ENCODE data around the gene IL17RB. TPM values are rescaled to one million over a fixed set of nuclear protein-coding genes. Genes with fewer than 3 reads are reported as not detected.

IL17RB gene, protein sequence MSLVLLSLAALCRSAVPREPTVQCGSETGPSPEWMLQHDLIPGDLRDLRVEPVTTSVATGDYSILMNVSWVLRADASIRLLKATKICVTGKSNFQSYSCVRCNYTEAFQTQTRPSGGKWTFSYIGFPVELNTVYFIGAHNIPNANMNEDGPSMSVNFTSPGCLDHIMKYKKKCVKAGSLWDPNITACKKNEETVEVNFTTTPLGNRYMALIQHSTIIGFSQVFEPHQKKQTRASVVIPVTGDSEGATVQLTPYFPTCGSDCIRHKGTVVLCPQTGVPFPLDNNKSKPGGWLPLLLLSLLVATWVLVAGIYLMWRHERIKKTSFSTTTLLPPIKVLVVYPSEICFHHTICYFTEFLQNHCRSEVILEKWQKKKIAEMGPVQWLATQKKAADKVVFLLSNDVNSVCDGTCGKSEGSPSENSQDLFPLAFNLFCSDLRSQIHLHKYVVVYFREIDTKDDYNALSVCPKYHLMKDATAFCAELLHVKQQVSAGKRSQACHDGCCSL
- 0.24 and 0.54 TPM in 2 replicates for total RNA-seq
- long read RNA-seq, partial matches to known transcripts, result 0 of 2 reads
- long read RNA-seq, other reads (novel, unspliced or antisense), result 2 of 2 reads

DNA sequence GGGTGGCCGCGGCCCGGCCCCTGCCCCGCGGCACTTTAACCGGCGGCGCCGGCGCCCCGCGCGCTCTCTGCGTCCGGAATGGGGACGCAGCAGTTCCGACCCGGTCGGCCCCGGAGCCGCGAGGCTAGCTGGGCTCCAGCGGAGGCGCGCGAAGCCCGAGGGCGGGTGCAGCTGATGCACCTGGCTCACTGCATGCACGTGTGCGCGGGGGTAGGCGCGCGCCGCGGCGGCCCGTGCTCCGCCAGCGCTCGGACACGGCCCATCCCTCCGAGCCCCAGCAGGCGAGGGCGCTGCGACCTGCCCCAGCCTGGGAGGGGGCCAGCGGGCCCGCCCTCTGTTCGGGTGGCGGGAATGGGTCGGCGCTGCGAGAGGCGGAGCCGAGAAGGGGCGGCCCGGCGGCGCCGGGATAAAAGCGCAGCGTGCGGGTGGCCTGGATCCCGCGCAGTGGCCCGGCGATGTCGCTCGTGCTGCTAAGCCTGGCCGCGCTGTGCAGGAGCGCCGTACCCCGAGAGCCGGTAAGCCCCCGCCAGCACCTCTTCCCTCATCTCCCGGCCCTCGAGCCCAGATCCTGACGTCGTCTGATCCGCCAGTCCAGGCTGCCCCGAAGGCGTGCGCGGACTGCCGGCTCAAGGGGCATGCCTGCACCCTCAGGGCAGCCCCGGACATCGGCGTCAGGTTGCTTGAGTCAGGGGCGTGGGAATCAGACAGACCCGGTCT, at the start of gene IL17RB, which contains the start of gene CHDH:
Gene IL17RB, plus strand, starts transcription at position 435 of the 717 bp plus-strand sequence. Its CDS starts 21 bp downstream, at position 456.
Gene CHDH, minus strand, starts transcription at position 286 of the 717 bp plus-strand sequence. CDS start 22,411 bp downstream, outside the sequence.
- DNase-seq (ENCODE audit: extremely low spot score, unreplicated experiment), result no peak

GRCh38 chr3:53798144-53798543, 48.2 kb upstream of the IL17RB start:
- Mint-ChIP-seq H3K9me3 (ENCODE audit: unreplicated experiment) (no peaks in the 10 kb centered on the region), H3K4me3 (ENCODE audit: unreplicated experiment) (no peak overlapping the region), H3K27ac (ENCODE audit: unreplicated experiment) (no peak overlapping the region), H3K4me1 (ENCODE audit: unreplicated experiment) (no peaks in the 10 kb centered on the region), H3K36me3 (ENCODE audit: unreplicated experiment) (no peaks in the 10 kb centered on the region), H3K27me3 (ENCODE audit: unreplicated experiment) (peaks cover 30% of the 10 kb centered on the region)
- TF ChIP-seq, protein P1, sequence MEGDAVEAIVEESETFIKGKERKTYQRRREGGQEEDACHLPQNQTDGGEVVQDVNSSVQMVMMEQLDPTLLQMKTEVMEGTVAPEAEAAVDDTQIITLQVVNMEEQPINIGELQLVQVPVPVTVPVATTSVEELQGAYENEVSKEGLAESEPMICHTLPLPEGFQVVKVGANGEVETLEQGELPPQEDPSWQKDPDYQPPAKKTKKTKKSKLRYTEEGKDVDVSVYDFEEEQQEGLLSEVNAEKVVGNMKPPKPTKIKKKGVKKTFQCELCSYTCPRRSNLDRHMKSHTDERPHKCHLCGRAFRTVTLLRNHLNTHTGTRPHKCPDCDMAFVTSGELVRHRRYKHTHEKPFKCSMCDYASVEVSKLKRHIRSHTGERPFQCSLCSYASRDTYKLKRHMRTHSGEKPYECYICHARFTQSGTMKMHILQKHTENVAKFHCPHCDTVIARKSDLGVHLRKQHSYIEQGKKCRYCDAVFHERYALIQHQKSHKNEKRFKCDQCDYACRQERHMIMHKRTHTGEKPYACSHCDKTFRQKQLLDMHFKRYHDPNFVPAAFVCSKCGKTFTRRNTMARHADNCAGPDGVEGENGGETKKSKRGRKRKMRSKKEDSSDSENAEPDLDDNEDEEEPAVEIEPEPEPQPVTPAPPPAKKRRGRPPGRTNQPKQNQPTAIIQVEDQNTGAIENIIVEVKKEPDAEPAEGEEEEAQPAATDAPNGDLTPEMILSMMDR (IDR thresholded peaks at IDR 0.05), result no peak
- DNase-seq (ENCODE audit: extremely low spot score, unreplicated experiment), result no peak

More for the DNA sequence above, at the start of gene IL17RB, which contains the start of gene CHDH:
- Mint-ChIP-seq H3K36me3 (ENCODE audit: unreplicated experiment) (no peaks in the 10 kb centered on the region), H3K4me1 (ENCODE audit: unreplicated experiment) (peaks cover 5% of the 10 kb centered on the region), H3K27ac (ENCODE audit: unreplicated experiment) (no peak within 1 kb of the TSS), H3K4me3 (ENCODE audit: unreplicated experiment) (peak within 1 kb of the TSS; percentile 76), H3K27me3 (ENCODE audit: unreplicated experiment) (peaks cover 20% of the 10 kb centered on the region), H3K9me3 (ENCODE audit: unreplicated experiment) (no peaks in the 10 kb centered on the region)
- TF ChIP-seq, protein P1 (IDR thresholded peaks at IDR 0.05), result no peak

- no peak overlapping the region for H3K27ac Mint-ChIP-seq (ENCODE audit: unreplicated experiment)
- H3K9me3 Mint-ChIP-seq (ENCODE audit: unreplicated experiment), result no peaks in the 10 kb centered on the region
- TF ChIP-seq, protein P1 (IDR thresholded peaks at IDR 0.05), result no peak
- H3K4me3 Mint-ChIP-seq (ENCODE audit: unreplicated experiment), result no peak overlapping the region
- peaks cover 26% of the 10 kb centered on the region for H3K27me3 Mint-ChIP-seq (ENCODE audit: unreplicated experiment)
- no peak for DNase-seq (ENCODE audit: extremely low spot score, unreplicated experiment)
- H3K36me3 Mint-ChIP-seq (ENCODE audit: unreplicated experiment), result no peaks in the 10 kb centered on the region
- peaks cover 8% of the 10 kb centered on the region for H3K4me1 Mint-ChIP-seq (ENCODE audit: unreplicated experiment)
Measured at GRCh38 chr3:53799338-53799865, 47.0 kb upstream of the IL17RB start.

- Mint-ChIP-seq H3K9me3 (ENCODE audit: unreplicated experiment) (no peaks in the 10 kb centered on the region), H3K36me3 (ENCODE audit: unreplicated experiment) (no peaks in the 10 kb centered on the region), H3K27ac (ENCODE audit: unreplicated experiment) (no peak overlapping the region), H3K4me3 (ENCODE audit: unreplicated experiment) (no peak overlapping the region), H3K27me3 (ENCODE audit: unreplicated experiment) (peaks cover 19% of the 10 kb centered on the region), H3K4me1 (ENCODE audit: unreplicated experiment) (peaks cover 17% of the 10 kb centered on the region)
- no peak for DNase-seq (ENCODE audit: extremely low spot score, unreplicated experiment)
- TF ChIP-seq, protein P1 (IDR thresholded peaks at IDR 0.05), result no peak
Measured at GRCh38 chr3:53800041-53800906, 46.1 kb upstream of the IL17RB start.
